ENCODE results near the gene MYBBP1A.

DNA sequence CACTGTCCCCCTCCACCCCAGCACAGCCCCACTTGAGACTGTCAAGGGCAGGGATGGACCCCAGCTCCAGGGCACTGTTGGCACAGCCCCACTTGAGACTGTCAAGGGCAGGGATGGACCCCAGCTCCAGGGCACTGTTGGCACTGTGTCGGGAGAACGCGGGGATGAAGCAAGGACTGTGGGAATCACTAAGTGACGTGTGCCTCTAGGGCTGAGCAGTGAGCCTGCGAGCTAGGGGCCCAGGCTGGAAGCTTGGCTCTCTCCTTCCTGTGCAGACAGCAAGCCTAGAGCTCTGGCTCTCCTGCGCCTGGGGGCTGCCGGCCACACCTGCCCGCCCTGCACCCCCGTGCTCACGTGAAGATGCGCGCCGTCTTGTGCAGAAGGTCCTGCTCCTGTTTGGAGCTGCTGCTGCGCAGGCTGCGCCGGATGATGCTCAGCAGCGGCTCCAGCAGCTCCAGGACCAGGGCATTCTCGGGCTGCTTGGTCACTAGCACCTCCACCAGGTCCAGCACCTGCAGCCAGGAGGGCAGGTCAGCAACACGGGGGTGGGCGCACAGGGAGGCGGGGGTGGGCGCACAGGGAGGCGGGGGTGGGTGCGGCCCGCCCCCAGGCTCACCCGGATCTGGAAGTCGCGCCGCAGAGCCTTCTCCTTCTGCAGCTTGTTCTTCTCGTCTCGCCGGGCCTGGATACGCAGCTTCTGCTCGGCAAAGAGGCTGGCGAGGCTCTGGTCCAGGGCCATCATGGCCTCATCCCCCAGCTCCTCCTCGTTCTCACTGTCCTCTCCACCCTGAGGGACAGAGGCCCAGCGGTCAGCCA lies 10.8 kb downstream of the MYBBP1A start:
- TF ChIP-seq CTCF (IDR thresholded peaks at IDR 0.05): no peak
- no peak for TF ChIP-seq ZFX (IDR thresholded peaks at IDR 0.05; ENCODE audit: borderline replicate concordance)

Data from 22Rv1 (cell line).